HEK293T (cell line): ENCODE data around the gene XPR1.
"Not testable (repeated sequence)": the region's sequence is repeated elsewhere in the genome, so short reads cannot be mapped to it uniquely, and the experiment has no call there.

Experiments
- CTCF ChIA-PET: fragments of 350-600 bp; formaldehyde crosslinking; extraction: SDS; loops from one replicate; lab custom pipeline; 2021; ENCODE audit warnings: antibody characterized with exemption, inconsistent platforms; lab: Yijun Ruan, JAX
- POLR2A ChIA-PET: fragments of 350-600 bp; formaldehyde crosslinking; extraction: SDS; loops from one replicate; lab custom pipeline; 2020; ENCODE audit warnings: antibody characterized with exemption, inconsistent platforms; lab: Yijun Ruan, JAX
- DNase-seq: peaks from one replicate; pipeline ENCODE4 v3.0.0; 2012; ENCODE audit warnings: mixed read lengths; ENCODE audit errors: extremely low spot score
- ARNT ChIP-seq: fragments of 450-650 bp; IDR thresholded peaks from 2 replicates; pipeline ENCODE4 v1.6.1; 2017; ENCODE audit warnings: mild to moderate bottlenecking
- BHLHE40 ChIP-seq: fragments of 450-650 bp; IDR thresholded peaks from 2 replicates; pipeline ENCODE4 v1.6.1; 2016; ENCODE audit warnings: mild to moderate bottlenecking, moderate library complexity, borderline replicate concordance
- CTBP1 ChIP-seq: fragments of 450-650 bp; IDR thresholded peaks from 2 replicates; pipeline ENCODE4 v1.6.1; 2016; ENCODE audit warnings: borderline replicate concordance
- ELF4 ChIP-seq: fragments of 450-650 bp; IDR thresholded peaks from 2 replicates; pipeline ENCODE4 v1.6.1; 2017; ENCODE audit warnings: antibody characterized with exemption
- FOXA1 ChIP-seq: fragments of 450-650 bp; IDR thresholded peaks from 2 replicates; pipeline ENCODE4 v1.6.1; 2016; ENCODE audit warnings: mild to moderate bottlenecking
- FOXK2 ChIP-seq: fragments of 450-650 bp; IDR thresholded peaks from 2 replicates; pipeline ENCODE4 v1.6.1; 2016; ENCODE audit warnings: mild to moderate bottlenecking
- FOXM1 ChIP-seq: fragments of 450-650 bp; IDR thresholded peaks from 2 replicates; pipeline ENCODE4 v1.6.1; 2017; ENCODE audit warnings: mild to moderate bottlenecking, borderline replicate concordance
- HDGF ChIP-seq: fragments of 450-650 bp; IDR thresholded peaks from 2 replicates; pipeline ENCODE4 v1.6.1; 2017; ENCODE audit warnings: antibody characterized with exemption, borderline replicate concordance
- L3MBTL2 ChIP-seq: fragments of 450-650 bp; conservative IDR thresholded peaks from 2 replicates; pipeline ENCODE4 v1.6.1; 2016; ENCODE audit warnings: mild to moderate bottlenecking
- LEF1 ChIP-seq: fragments of 450-650 bp; IDR thresholded peaks from 2 replicates; pipeline ENCODE4 v1.6.1; 2017; ENCODE audit warnings: mild to moderate bottlenecking, borderline replicate concordance
- NFRKB ChIP-seq: fragments of 450-650 bp; IDR thresholded peaks from 2 replicates; pipeline ENCODE4 v1.6.1; 2016; ENCODE audit warnings: mild to moderate bottlenecking, moderate library complexity
- PKNOX1 ChIP-seq: fragments of 450-650 bp; IDR thresholded peaks from 2 replicates; pipeline ENCODE4 v1.6.1; 2016
- SP1 ChIP-seq: fragments of 450-650 bp; IDR thresholded peaks from 2 replicates; pipeline ENCODE4 v1.6.1; 2017
- SUZ12 ChIP-seq: fragments of 450-650 bp; IDR thresholded peaks from 2 replicates; pipeline ENCODE4 v1.6.1; 2016; ENCODE audit warnings: mild to moderate bottlenecking
- TARDBP ChIP-seq: fragments of 450-650 bp; IDR thresholded peaks from 2 replicates; pipeline ENCODE4 v1.6.1; 2016
- ZNF384 ChIP-seq: fragments of 450-650 bp; IDR thresholded peaks from 2 replicates; pipeline ENCODE4 v1.6.1; 2016

XPR1 gene

DNA sequence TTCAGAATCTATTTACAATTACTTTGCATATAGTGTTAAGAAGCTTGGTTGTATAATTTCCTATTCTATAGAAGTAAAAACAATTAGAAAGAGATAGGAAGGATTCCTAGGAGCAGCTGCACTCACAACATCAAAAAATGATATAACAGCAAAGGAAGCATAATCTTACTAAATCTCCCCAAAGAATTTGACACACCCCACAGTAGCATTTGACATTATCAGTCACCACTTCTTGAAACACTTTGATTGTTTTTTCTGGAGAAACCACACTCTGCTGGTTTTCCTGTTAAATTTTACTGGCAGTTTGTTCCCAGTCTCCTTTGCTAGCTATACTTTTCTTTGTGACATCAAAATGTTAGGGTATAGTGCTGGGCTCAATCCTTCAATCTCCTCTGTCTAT is 180.1 kb downstream of the XPR1 start:
- TF ChIP-seq FOXM1: no peak
- no peak for TF ChIP-seq L3MBTL2
- TF ChIP-seq ZNF384: no peak
- TF ChIP-seq SUZ12: no peak
- ChIA-PET CTCF (no interaction called here), POLR2A (no interaction called here)
- DNase-seq: no peak

- POLR2A ChIA-PET: no interaction called here
- no peak for DNase-seq
- TF ChIP-seq L3MBTL2: no peak
- TF ChIP-seq FOXK2: no peak
- no peak for TF ChIP-seq FOXM1
- TF ChIP-seq SUZ12: no peak
- TF ChIP-seq NFRKB: no peak
- no peak for TF ChIP-seq LEF1
- TF ChIP-seq HDGF: no peak
- TF ChIP-seq TARDBP: no peak
- TF ChIP-seq CTBP1: no peak
- no peak for TF ChIP-seq BHLHE40
- no peak for TF ChIP-seq FOXA1
- TF ChIP-seq ARNT: no peak
- TF ChIP-seq SP1: no peak
- no peak for TF ChIP-seq ZNF384
- no peak for TF ChIP-seq ELF4
- no peak for TF ChIP-seq PKNOX1
- CTCF ChIA-PET: interaction anchor here (0.6 kb wide), 1 partner anchor 11 kb away, joined by 4 read pairs; no protein-coding TSS in a partner anchor
Observed at GRCh38 chr1:180814258-180814657, 182.4 kb downstream of the XPR1 start.

DNA sequence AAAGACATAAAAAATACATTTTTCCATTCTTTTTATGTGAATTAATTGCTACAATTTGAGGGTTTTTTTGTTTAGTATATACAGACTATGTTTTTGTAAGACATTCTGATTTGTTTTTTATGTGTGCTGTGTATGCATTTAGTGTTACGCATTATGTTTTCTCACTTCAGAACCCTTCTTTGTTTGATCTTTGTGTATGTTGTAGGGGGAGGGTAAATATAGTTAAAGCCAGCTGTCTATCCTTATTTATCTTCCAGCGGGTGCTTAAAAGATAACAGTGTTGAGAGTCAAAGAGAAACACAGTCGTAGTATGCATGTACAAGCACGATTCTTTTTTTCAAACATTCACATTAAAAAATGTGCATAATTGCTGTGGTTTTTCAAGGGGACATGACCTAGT is 183.4 kb downstream of the XPR1 start:
- ChIA-PET CTCF (no interaction called here), POLR2A (no interaction called here)
- no peak for TF ChIP-seq ARNT
- no peak for TF ChIP-seq ZNF384
- DNase-seq: no peak

GRCh38 chr1:180816132-180816531 is 184.3 kb downstream of the XPR1 start:
- no peak for DNase-seq
- CTCF ChIA-PET: interaction anchor here (0.8 kb wide), 1 partner anchor 376 kb away, joined by 3 read pairs; no protein-coding TSS in a partner anchor
- POLR2A ChIA-PET: no interaction called here
- TF ChIP-seq HDGF (no peak), ARNT (no peak), SP1 (no peak), TARDBP (no peak), FOXA1 (no peak), PKNOX1 (no peak)

- ChIA-PET POLR2A (no interaction called here), CTCF (no interaction called here)
- DNase-seq: no peak
- TF ChIP-seq ARNT: no peak
- TF ChIP-seq L3MBTL2: no peak
- no peak for TF ChIP-seq FOXM1
- TF ChIP-seq LEF1: no peak
- TF ChIP-seq FOXA1: no peak
- no peak for TF ChIP-seq PKNOX1
- no peak for TF ChIP-seq TARDBP
- TF ChIP-seq FOXK2: no peak
- no peak for TF ChIP-seq HDGF
- no peak for TF ChIP-seq CTBP1
- no peak for TF ChIP-seq SP1
- TF ChIP-seq SUZ12: no peak
- TF ChIP-seq BHLHE40: no peak
- TF ChIP-seq NFRKB: no peak
- no peak for TF ChIP-seq ELF4
- TF ChIP-seq ZNF384: no peak
Observed at GRCh38 chr1:180821970-180822369, 190.1 kb downstream of the XPR1 start.

DNA sequence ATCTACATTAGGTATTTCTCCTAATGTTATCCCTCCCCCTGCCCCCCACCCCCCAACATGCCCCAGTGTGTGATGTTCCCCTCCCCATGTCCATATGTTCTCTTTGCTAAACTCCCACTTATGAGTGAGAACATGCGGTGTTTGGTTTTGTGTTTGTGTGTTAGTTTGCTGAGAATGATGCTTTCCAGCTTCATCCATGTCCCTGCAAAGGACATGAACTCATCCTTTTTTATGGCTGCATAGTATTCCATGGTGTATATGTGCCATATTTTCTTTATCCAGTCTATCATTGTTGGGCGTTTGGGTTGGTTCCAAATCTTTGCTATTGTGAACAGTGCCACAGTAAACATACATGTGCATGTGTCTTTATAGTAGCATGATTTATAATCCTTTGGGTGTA is 199.7 kb downstream of the XPR1 start:
- POLR2A ChIA-PET, DNase-seq, CTCF ChIA-PET: not testable (repeated sequence)

DNA sequence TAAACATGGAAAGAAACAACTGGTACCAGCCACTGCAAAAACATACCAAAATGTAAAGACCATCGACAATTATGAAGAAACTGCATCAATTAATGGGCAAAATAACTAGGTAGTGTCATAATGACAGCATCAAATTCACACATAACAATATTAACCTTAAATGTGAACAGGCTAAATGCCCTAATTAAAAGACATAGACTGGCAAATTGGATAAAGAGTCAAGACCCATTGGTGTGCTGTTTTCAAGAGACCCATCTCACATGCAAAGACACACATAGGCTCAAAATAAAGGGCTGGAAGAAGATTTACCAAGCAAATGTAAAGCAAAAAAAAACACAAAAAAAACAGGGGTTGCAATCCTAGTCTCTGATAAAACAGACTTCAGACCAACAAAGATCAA is 201.4 kb downstream of the XPR1 start:
- DNase-seq, CTCF ChIA-PET, POLR2A ChIA-PET: not testable (repeated sequence)

- ChIA-PET CTCF (no interaction called here), POLR2A (no interaction called here)
- DNase-seq: no peak
- TF ChIP-seq TARDBP: no peak
Observed at GRCh38 chr1:180836449-180836848, 204.6 kb downstream of the XPR1 start.
